ENCODE data around the gene ABHD15.

Gene ABHD15

GRCh38 chr17:29557085-29557738, 9.6 kb downstream of the ABHD15 start:
- no peak overlapping the region for H3K4me3 ChIP-seq (ENCODE audit: low read depth, low read length)
- TF ChIP-seq, protein P1, sequence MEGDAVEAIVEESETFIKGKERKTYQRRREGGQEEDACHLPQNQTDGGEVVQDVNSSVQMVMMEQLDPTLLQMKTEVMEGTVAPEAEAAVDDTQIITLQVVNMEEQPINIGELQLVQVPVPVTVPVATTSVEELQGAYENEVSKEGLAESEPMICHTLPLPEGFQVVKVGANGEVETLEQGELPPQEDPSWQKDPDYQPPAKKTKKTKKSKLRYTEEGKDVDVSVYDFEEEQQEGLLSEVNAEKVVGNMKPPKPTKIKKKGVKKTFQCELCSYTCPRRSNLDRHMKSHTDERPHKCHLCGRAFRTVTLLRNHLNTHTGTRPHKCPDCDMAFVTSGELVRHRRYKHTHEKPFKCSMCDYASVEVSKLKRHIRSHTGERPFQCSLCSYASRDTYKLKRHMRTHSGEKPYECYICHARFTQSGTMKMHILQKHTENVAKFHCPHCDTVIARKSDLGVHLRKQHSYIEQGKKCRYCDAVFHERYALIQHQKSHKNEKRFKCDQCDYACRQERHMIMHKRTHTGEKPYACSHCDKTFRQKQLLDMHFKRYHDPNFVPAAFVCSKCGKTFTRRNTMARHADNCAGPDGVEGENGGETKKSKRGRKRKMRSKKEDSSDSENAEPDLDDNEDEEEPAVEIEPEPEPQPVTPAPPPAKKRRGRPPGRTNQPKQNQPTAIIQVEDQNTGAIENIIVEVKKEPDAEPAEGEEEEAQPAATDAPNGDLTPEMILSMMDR (conservative IDR thresholded peaks at IDR 0.05; ENCODE audit: low read depth, low read length): no peak
- peak; percentile 31 for DNase-seq (ENCODE audit: low read depth)

GRCh38 chr17:29555840-29556239, 11.0 kb downstream of the ABHD15 start:
- TF ChIP-seq, protein P1 (conservative IDR thresholded peaks at IDR 0.05; ENCODE audit: low read depth, low read length): no peak

GRCh38 chr17:29549177-29549923, 17.5 kb downstream of the ABHD15 start:
- TF ChIP-seq, protein P1 (conservative IDR thresholded peaks at IDR 0.05; ENCODE audit: low read depth, low read length): no peak
- peak; percentile 60 for DNase-seq (ENCODE audit: low read depth)
- no peak overlapping the region for H3K4me3 ChIP-seq (ENCODE audit: low read depth, low read length)

More at GRCh38 chr17:29555840-29556239, 11.0 kb downstream of the ABHD15 start:
- no peak for DNase-seq (ENCODE audit: low read depth)
- H3K4me3 ChIP-seq (ENCODE audit: low read depth, low read length): no peak overlapping the region

GRCh38 chr17:29546830-29547229, 20.0 kb downstream of the ABHD15 start:
- TF ChIP-seq, protein P1 (conservative IDR thresholded peaks at IDR 0.05; ENCODE audit: low read depth, low read length): no peak

GRCh38 chr17:29546085-29546484, 20.8 kb downstream of the ABHD15 start:
- DNase-seq (ENCODE audit: low read depth): peak; percentile 45
- TF ChIP-seq, protein P1 (conservative IDR thresholded peaks at IDR 0.05; ENCODE audit: low read depth, low read length): no peak
- no peak overlapping the region for H3K4me3 ChIP-seq (ENCODE audit: low read depth, low read length)

More at GRCh38 chr17:29546830-29547229, 20.0 kb downstream of the ABHD15 start:
- peak; percentile 45 for DNase-seq (ENCODE audit: low read depth)
- H3K4me3 ChIP-seq (ENCODE audit: low read depth, low read length): no peak overlapping the region

GRCh38 chr17:29544066-29544465, 22.8 kb downstream of the ABHD15 start:
- DNase-seq (ENCODE audit: low read depth): no peak
- TF ChIP-seq, protein P1 (conservative IDR thresholded peaks at IDR 0.05; ENCODE audit: low read depth, low read length): no peak
- no peak overlapping the region for H3K4me3 ChIP-seq (ENCODE audit: low read depth, low read length)

Data from choroid plexus epithelial cell (primary cell).